GM18907 (cell line): Measurements from ENCODE around the gene JPT2.

Experiments used
- ATAC-seq: cut with Tn5 transposase; IDR thresholded peaks from one replicate; pipeline ENCODE4 v1.9.1; 2021; ENCODE audit warnings: mild to moderate bottlenecking, moderate library complexity; ENCODE audit not compliant: unreplicated experiment

The JPT2 gene

DNA sequence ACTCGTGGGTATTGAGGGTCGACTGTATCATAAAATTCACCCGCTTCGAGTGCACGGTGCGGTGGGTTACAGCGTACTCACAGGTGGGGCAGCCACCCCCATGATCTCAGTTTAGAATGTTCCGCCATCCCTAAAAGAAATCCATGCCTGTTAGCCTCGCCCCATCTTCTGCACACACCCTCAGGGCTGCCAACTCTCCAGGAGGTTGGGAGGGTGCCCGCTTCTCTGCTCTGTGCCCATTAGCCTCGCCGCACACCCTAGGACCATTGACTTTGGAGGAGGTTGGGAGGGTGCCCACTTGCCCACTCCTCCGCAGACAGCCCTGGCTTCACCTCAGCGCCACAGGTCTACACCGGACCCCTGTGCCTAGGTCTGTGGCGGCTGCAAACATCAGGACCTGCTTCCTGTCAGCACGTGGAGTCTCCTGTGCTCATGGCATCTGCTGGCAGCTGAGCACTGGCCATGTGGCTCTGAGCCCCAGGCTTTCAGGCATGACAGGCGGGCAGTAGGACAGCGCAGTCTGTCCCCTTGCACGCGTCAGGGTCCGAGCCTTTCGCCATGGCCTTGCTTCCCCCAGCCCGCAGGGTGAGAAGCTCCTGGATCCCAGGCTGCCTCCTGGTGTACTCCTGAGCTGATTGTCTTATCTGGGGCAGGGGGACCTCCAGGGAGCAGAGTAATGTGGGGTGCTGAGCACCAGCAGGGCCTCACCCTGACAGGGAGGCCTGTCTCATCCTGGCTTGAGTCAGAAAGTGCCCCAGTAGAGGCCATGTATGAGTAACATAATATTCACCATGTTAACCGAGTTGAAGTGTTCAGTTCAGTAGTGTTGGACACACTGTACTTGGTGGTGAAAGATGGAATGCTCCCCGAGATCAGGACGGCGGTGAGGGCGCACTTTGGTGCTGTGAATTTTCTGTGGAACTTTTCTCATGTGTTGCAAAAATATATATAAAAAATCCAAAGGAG lies 71.4 kb downstream of the JPT2 start:
- ATAC-seq, result no peak
